SK-N-SH treated with all-trans-retinoic acid at 6 μM for 48 hours (cell line): Measurements from ENCODE around the gene VPS37C.

Experiments
- PPARA ChIP-seq: fragments of 250-450 bp; sonication (Bioruptor Pico); IDR thresholded peaks from 2 replicates; pipeline ENCODE4 v1.5.0; 2020; ENCODE audit warnings: mild to moderate bottlenecking, borderline replicate concordance
- ZNF70 ChIP-seq: fragments of 450-650 bp; formaldehyde crosslinking; IDR thresholded peaks from 2 replicates; pipeline ENCODE4 v1.5.0; 2020; ENCODE audit warnings: mild to moderate bottlenecking, moderate library complexity
- TF ChIP-seq, protein P1 (sequence below): fragments of 250-450 bp; sonication (Bioruptor Pico); IDR thresholded peaks from 2 replicates; pipeline ENCODE4 v1.5.1; 2020; ENCODE audit warnings: low read depth, mild to moderate bottlenecking, moderate library complexity

DNA sequence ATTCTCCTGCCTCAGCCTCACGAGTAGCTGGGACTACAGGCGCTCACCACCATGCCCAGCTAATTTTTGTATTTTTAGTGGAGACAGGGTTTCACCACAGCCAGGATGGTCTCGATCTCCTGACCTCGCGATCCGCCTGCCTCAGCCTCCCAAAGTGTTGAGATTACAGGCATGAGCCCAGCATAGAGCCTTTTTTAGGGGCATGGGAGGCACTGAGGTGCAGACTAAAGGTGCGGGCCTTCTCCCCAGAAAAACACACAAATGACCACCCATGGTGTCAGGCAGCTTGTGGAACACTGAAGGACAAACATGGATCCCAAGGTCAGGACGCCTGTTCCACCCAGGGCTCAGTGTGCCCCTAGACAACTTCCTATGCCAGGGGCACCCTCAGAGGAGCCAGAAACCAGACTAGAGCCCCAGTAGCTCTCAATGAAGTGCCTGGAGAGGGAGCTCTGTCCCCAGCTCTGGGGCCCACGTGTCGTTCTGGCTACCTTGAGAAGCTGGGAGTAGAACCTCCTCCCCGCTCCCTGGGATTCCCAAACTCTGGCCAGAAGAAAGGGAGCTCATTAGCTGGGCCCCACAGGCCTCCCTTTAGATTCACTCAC is 80.1 kb downstream of the VPS37C start:
- TF ChIP-seq, protein P1, sequence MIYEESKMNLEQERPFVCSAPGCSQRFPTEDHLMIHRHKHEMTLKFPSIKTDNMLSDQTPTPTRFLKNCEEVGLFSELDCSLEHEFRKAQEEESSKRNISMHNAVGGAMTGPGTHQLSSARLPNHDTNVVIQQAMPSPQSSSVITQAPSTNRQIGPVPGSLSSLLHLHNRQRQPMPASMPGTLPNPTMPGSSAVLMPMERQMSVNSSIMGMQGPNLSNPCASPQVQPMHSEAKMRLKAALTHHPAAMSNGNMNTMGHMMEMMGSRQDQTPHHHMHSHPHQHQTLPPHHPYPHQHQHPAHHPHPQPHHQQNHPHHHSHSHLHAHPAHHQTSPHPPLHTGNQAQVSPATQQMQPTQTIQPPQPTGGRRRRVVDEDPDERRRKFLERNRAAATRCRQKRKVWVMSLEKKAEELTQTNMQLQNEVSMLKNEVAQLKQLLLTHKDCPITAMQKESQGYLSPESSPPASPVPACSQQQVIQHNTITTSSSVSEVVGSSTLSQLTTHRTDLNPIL (CRISPR knock-in tag) = no peak
- no peak for TF ChIP-seq ZNF70 (CRISPR knock-in tag)
- TF ChIP-seq PPARA = no peak
